ENCODE results near the gene ALDH18A1.
"Not testable (repeated sequence)": the region's sequence is repeated elsewhere in the genome, so short reads cannot be mapped to it uniquely, and the experiment has no call there.

The ALDH18A1 gene

GRCh38 chr10:95656291-95657164 lies at the start of gene ALDH18A1:
Gene ALDH18A1, minus strand, starts transcription at chr10:95656711. Its CDS starts 3,334 bp downstream, at chr10:95653377.
- peak; percentile 91 for DNase-seq

GRCh38 chr10:95698415-95698814 lies 41.9 kb upstream of the ALDH18A1 start:
- no peak for DNase-seq

GRCh38 chr10:95697429-95697828 lies 40.9 kb upstream of the ALDH18A1 start:
- DNase-seq, result no peak

DNA sequence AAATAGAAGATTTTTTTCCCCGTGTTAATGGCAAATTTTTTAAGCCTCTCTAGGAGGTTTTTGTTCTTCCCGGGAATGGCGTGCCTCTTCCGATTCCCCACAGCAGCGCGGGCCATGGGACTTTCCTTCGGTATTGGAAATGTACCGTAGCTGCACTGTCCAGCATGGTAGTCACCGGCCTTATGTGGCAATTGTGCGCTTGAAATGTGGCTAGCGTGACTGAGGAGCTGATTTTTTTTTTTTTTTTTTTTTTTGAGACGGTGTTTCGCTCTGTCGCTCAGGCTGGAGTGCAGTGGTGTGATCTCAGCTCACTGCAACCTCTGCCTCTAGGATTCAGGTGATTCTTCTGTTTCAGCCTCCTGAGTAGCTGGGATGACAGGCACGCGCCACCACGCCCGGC lies 38.2 kb upstream of the ALDH18A1 start:
- no peak for DNase-seq

DNA sequence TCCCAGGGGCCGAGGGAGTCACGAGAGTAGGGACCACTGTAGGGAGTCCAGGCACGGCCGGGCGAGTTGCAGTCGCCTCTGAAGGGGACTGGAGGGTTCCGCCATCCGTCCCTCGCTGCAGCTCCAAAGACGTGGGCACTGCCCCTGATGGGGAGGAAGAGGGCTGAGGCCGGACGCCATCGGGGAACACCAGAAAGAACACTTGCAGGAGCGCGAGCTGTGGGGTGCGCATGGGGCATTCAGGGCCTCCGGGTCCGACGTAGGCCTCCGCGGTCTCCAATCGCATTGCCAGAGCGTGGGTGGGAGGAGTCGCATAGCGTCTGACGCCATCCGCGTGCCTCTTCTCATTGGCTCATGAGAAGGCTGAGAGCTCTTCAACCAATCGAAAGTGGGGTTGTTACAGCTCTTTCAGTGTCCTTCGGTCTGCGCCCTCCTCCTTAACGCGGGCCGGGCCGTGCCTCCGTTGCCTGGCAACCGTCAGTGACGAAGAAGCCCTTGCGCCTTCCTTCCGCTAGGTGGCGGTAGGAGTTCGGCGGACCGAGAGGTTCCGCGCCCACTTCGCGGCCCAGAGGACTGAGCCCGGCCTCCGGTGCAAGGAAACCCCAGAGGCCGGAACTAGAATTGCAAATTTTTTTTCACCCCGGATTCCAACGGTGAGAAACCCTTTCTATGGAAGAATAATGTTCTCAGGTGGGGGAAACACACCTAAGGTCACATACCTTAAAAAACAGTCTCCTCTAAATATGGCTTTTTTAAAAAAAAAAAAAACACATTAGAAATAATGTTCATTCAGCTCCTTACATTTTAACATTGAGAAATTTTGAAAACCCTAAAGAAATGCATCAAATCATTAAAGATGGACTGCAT lies 37.4 kb upstream of the ALDH18A1 start, which contains the start of gene TCTN3:
Gene TCTN3 (minus strand): TSS at position 260 of the 867 bp plus-strand sequence. CDS start 28 bp downstream, at position 232.
- peak; percentile 99 for DNase-seq

GRCh38 chr10:95693071-95693667 lies 36.7 kb upstream of the ALDH18A1 start:
- DNase-seq, result peak; percentile 57

DNA sequence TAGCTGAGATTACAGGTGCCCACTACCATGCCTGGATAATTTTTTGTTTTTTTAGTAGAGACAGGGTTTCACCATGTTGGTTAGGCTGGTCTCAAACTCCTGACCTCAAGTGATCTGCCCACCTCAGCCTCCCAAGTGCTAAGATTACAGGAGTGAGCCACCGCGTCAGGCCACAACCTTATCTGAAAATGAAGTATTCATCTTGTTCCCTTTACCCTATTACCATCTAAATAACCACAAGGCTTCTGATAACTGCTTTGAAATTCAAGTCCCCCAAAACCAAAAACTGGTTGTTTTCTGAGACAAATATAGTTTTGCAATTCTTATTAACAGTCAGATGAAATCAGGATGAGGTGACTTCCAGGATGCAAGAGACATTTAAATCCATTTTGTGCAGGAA lies 34.8 kb upstream of the ALDH18A1 start:
- DNase-seq, result no peak

DNA sequence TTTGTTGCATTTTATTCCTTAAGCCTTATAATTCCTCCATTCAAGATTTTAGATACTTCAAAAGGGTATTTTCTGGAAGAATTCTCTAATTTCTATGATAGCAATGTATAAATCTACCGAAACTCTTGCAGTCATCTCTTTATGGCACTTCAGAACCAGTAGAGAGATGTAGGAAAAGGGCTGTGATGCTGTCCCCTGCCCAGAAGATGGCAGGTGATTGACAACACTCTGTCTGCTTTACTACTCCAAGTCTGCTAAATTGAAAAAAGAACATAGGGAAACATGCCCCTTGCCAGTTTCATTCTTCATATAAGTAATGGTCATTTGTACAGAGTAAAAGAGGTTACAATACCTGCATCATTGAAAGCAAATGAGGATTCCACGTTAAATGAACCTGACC lies 32.1 kb upstream of the ALDH18A1 start:
- no peak for DNase-seq

GRCh38 chr10:95683966-95684365 lies 27.5 kb upstream of the ALDH18A1 start:
- DNase-seq, result no peak

- DNase-seq, result no peak
Observed at GRCh38 chr10:95675403-95676116, 19.0 kb upstream of the ALDH18A1 start.

- no peak for DNase-seq
Observed at GRCh38 chr10:95674643-95675042, 18.1 kb upstream of the ALDH18A1 start.

GRCh38 chr10:95672641-95673040 lies 16.1 kb upstream of the ALDH18A1 start:
- not testable (repeated sequence) for DNase-seq

DNA sequence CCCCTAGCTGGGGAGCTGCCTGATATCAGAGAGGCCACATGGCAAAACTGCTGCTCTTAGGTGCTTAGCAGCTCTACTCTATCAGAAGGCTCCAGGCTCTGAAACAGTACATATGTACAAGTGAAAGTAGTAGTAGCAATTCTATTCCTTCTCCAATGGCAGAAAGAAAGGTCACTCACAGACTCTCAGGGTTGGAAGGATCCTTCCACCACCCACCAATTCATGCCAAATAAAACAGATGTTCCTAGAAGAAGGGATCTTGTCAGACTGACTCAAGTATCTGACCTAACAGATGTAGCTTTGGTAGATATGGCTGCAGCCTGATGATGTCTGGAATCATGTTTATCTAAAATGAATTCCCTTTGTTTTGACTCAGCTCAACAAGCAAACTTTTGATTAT lies 8.0 kb upstream of the ALDH18A1 start:
- DNase-seq, result no peak

GRCh38 chr10:95663496-95663895 lies 7.0 kb upstream of the ALDH18A1 start:
- no peak for DNase-seq

DNA sequence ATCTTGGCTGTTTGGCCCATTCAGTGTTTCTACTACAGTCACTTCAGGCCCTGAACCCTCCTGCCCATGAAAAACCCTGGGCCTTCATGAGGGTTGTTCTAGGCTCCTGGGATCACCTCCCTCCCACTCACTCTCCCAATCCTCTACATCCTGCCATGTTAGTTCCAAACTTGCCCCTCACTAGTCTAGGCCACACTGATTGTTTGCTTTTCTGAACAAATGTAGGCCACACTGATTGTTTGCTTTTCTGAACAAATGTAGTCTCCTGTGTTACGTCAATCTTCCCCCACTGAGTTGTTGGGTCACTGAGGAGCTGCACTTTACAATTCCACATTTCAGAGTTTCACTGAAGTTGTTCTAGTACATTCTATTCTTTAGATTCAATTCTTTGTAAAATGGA lies 5.3 kb upstream of the ALDH18A1 start:
- no peak for DNase-seq

DNA sequence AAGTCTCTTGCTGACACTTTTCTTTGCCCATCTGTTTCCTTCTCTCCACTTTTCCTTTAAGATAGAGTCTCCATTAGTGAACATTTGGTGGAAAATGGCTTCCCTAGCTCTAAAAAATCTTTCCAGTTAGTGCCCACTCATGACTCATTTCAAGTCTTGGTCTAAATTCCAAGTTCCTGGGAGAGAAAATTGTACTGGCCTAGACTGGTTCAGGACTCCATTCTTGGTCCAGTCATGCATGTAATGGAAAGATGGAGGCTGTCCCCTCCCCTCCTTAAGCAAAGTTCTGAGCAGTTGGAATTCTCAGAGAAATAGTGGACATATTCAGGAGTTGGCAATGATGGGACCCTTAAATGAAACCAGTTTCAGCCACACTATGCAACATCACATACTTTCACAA lies 3.8 kb upstream of the ALDH18A1 start:
- DNase-seq, result no peak

DNA sequence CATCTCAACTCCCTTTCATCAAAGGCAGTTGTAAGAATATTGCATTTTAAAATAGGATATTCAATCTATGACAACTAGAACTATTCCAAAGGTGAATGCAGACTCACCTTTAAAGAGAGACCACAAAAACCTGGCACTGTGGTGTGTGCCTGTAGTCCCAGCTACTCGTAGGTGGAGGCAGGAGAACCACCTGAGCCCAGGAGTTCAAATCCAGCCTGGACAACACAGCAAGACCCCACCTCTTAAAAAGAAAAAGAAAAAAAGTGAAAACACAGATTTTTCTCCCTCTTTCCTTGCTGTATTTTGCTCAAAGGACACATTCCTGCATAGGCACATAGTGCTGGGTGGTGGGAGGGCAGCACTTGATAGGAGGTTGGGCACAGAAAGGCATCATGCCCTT lies 739 bp upstream of the ALDH18A1 start:
- DNase-seq, result no peak

DNA sequence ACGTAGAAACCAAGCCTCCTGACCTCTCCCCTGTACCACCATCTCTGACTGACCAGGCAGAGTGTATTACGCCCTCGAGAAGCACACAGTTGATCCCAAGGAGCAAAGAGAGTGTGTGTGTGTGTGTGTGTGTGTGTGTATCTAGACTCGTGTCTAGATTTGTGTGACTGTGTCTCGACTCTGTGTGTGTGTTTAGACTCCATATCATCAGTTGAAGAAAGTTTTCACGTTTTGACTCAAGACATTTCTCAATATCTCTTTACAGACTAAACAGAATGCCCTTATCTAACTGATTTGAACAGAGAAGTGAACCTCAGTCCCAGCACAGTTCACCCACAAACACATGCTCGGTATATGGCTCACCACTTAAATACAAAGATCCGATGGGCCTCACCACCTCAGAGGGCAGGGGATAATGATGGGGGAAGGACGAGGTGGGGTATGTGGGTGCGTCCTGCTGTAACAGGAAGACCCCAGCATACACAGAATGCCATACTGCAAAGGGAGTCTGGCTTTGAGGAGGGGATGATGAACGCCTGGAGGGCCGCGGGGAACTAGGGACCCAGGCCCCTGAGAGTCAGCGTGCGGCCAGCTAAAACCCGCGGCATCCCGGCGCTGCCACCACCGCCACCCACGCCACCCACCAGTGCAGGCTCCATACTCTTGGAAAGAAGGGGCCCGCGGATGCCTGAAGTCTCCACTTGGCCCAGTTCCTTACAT lies 780 bp downstream of the ALDH18A1 start:
- DNase-seq, result peak; percentile 54

DNA sequence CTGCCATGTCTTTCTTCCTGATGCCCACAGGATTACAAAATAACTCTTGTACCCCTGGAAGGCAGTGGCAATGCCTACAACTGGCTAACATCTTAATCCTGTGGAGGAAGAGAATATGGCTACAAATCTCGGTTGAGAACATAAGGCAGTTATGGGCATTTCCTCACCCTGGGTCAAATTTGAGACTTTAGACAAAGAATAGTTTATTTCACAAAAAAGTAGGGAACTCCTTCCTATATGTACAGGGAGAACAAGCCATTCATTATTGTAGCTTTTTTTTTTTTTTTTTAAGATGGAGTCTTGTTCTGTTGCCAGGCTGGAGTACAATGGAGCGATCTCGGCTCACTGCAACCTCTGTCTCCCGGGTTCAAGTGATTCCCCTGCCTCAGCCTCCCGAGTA lies 2.6 kb downstream of the ALDH18A1 start:
- no peak for DNase-seq

DNA sequence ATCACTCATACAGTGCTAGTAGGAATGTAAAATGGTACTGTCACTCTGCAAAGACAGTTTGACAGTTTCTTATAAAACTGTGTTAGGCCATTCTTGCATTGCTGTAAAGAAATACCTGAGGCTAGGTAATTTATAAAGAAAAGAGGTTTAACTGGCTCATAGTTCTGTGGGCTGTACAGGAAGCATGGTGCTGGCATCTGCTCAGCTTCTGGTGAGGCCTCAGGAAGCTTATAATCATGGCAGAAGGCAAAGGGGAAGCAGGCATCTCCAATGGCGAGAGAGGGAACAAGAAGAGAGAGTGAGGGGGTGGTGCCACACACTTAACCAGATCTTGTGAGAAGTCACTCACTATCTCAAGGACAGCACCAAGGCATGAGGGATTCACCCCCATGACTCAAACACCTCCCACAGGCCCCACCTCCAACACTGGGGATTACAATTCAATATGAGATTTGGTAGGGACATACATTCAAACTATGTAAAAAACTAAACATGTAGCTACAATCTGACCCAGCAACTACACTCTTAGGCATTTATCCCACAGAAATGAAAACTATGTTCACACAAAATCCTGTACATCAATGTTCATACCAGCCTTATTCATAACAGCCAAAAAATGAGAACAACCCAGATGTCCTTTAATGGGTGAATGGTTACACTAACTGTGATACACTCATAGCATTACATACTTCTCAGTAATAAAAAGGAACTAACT lies 5.0 kb downstream of the ALDH18A1 start:
- DNase-seq, result no peak

DNA sequence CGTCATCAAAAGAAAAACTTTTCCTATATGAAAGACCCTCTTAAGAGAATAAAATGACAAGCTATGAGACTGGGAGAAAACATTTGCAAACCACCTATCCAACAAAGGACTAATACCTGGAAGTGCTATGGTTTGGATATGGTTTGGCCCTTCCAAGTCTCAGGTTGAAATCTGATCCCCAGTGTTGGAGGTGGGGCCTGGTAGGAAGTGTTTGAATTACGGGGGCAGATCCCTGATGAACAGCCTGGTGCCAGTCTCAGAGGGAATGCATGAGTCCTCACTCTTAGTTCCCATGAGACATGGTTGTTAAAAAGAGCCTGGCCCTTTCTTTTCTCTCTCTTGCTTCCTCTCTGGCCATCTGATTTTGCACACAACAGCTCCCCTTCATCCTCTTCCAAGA lies 6.3 kb downstream of the ALDH18A1 start:
- peak; percentile 49 for DNase-seq
